Activated CD4-positive, alpha-beta T cell treated with anti-CD3 and anti-CD28 coated beads for 4 hours (primary cell): ENCODE data around the gene MGAT3.
A peak's percentile ranks its signal among the peaks of the same experiment; 100 is the strongest.
"Not testable (repeated sequence)": the region's sequence is repeated elsewhere in the genome, so short reads cannot be mapped to it uniquely, and the experiment has no call there.

Source experiments
- DNase-seq, 2 donors: peaks; one replicate each; pipeline ENCODE4 v3.0.0-alpha.2; 2020

The MGAT3 gene

DNA sequence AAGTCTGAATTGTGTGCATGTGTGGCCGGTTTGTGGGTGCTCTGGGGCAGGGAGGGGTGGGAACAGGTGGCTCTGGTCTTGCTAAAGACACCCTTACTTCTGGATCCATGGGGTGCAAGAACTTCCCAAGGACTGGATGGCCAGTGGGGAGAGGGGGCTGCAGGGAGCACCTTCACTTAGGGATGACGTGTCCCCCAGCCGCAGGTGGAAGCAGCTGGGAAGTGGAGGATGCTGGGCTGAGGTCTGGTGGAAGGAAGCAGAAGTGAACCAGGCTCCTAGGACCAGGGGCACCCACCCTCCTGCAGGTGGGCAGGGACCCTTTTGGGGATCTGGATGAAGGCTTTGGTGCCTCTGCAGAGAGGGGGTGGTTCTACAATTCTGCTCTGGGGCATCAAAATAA lies 35.4 kb downstream of the MGAT3 start:
- no peak for DNase-seq

DNA sequence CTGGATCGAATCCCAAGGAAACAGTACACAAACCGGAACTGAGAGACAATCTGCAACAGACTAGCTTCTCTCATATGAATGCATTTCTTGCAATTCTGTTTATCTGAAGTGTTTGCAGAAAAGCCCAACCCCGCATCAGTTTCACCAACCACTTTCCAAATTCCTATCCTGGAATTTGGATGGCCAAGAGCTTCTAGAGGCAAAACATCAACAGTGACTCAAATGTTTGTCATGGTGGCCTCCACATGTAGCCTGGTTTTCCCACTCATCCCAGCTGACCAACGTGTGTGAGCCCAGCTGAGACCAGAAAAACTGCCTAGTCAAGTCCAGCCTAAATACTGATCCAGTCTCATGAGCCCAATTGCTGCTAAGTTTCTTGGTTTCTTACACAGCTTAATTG lies 36.9 kb downstream of the MGAT3 start:
- no peak for DNase-seq

DNA sequence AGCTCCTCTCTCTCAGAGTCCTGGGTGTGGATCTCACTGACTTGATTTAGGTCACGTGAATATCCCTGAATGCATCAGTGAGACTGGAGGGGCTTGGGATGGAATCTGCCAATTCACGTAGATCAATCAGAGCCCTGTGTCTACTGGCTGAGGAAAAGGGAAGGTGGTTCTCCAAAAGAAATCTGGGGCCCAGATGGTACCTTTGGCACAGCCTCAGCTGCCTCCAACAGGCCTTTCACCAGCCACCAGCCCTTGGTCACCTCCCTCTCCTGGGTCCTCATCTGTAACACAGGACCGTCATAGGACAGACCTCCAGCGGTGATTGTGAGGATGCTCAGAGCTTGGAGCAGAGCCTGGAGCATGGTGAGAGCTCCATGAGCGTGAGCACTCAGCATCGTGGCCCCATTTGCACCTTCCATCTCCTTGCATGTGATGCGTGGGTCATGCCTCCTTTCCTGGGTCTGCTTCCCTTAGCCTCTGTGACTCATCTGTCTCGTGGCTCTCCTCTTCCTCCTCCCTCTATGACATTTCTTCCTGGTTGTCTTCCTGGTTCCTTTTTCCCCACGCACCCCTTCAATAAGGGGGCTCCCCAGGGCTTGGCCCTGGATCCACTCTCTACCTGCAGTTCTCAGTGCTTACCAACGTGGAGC lies 37.8 kb downstream of the MGAT3 start:
- DNase-seq: no peak

DNA sequence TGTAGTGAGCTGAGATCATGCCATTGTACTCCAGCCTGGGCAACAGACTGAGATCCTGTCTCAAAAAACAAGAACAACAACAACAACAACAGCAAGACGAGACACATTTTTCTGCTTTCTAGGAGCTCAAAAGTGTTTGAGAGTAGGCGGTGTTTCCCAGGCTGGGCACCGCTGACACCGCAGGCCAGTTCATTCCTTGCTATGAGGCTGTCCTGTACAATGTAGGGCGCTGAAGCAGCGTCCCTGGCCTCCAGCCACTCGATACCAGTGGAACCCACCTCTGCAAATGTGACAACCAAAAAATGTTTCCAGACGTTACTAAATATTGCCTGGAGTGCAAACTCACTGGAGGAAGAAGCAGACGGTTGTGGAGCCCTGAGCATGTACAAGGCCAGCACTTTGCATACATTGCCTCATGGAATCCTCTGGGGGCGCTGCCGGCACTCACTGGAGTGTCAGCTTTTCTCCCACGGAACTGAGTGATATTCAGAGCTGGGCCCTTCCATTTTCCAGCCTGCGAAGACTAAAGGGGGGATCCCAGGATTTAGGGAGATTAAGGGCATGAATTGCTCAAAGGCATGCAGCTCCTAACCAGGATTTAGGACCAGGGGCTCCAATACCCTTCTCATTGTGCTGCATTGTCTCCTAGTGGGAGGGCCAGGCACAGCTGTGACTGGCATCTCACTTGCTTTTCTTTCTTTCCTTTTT lies 39.5 kb downstream of the MGAT3 start:
- peak; percentile 60 to 66 for DNase-seq

DNA sequence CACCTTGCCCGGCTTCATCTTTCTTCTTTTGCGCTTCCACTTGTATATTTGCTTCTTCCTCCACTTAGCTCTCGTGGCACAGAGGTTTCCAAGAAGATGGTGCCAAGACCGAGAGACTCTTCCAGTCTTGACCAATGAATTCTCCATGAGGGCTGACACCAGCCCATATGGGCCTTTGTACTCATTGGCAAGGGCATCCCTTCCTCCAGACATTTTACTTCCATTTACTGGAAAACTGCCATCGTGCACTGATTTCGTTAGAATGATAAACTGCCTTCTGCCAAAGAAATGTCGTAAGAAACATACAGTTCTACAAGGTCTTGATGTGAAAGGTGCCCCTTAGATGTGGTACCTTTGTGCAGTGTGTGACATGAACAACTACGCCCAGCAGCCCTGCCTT lies 40.6 kb downstream of the MGAT3 start:
- no peak for DNase-seq

DNA sequence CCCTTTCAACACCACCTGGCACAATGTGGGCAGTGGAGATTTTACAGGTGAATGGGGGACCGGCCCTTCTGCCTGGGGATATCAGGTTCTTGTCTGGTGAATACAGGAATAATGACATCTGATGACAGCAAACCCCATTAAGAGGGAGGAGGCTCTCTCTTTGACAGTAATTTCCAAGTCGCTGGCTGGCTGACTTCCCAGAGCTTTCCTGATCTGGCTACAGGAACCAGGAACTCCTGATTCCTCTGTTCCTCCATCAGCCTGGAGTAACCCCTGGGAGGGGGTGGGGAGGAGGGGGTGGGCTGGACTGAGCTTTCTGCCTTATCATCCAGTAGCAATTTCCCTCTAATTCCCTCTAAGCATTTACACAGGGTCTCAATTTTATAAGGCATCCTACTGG lies 41.6 kb downstream of the MGAT3 start:
- DNase-seq: no peak

DNA sequence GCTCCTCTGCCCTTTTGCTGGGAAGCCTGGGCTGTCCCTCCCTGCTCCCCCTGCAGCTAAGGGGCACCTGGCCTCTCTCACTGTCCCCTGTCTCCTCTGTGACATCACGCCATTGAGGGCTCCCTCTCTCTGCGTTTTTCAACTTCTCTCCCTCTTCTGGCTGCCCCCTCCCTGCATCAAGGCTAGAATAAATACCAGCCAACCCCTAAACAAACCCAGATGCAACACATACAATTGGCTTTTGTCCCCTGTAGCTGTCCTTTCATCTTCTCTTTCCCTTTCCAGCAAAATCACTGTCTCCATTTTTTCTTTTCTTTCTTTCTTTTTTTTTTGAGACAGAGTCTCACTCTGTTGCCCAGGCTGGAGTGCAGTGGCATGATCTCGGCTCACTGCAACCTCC lies 42.0 kb downstream of the MGAT3 start:
- no peak for DNase-seq

DNA sequence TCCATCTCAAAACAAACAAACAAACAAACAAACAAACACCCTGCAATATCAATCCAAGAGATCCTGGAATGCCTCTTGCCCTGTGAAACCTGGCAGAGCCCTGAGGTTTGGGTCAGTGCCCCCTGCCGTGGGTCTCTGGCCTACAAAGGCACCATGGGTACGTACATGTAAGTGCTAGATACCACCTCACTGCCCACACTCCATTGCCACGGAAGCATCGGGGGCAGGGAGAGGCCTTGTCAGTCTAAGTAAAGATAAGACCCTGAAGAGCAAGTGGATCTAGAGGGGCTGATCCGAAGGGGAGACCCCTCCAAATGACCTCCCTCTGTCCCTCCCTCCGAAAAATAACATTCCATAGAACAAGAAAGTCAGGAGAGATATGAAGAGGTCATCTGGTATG lies 43.3 kb downstream of the MGAT3 start:
- DNase-seq: no peak

DNA sequence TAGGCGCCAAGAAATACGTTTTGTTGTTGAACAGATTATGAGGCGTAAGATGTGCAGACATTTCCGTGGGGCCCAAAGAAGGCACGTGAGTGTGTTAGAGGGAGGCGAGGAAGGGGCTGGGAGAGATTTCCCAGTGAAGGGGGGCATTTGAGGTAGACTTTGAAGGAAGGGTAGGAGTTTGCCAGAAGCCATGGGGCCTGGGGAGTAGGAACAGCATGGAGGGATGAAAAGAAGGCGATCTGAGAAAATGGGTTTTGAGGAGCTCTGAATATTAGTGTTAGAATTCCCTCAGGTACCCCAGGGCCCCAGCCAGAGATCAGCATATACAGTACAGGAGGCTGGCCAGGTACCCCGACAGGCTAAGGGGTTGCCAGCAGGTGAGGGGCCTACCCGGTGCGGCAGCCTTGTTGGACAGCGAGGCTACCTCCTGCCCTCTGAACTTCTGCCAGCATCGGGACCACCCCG lies 44.9 kb downstream of the MGAT3 start:
- DNase-seq: no peak

DNA sequence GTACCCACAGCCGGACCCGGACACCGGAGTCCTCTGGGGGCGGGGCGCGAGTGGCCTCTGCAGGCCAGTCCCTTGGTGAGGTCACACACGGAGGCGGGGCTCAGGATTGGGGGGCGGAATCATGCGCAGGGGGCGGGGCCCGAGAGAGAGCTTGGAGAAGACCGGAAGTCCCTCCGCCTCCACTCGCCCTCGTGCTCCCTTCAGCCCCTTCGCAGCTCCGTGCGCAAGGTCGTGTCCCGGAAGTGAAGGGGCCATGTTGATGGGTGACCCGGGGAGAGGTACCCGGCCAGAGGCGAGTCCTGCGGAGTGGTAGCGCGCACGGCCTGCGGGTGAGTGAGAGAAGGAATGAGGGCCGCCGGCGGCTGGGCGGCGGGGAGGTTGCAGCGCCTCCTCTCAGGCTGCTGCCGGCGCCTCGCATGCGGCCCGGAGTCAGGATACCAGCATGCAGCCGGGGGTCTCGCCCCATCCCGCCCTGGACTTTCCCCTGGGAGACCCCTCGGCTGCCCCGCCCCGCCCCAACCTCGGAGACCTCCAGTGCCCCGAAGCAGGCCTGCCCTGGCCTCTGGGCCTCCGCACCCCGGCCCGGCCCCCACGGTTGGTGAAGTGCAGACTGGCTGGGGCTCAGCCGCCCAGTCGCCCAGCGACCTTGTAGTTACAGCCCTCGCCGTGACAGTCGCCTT lies 45.4 kb downstream of the MGAT3 start, which contains the start of gene MIEF1:
Gene MIEF1 (plus strand): TSS at position 182 of the 680 bp plus-strand sequence. CDS start 9,005 bp downstream, outside the sequence.
- DNase-seq: peak; percentile 90 to 92

DNA sequence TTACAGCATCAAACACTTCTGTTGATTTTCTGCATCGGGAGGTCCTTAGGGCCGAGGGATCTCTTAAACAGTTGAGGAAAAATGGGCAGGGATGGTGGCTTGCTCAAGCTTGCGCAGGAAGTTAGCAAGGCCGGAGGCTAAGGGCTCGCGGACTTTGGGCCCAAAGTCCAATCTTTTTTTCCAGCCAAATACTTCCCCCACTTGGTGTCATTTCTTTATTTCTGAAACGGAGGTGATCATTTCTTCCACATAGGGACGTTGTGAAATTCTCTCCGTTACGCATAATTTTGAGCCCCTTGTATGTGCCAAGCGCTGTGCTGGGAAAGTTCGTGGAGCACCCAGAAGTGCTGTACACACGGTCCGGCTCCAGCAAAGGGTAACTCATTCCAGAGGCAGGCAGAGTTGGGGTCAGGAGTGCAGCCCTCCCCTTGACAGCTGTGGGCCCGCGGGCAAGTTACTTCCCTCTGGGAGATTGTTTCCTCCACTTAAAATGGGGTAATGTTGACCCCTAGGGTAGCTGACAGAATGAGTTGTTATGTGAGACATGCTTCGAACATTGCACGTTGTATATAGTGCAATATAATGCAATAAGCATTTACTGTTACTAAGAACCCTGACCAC lies 46.1 kb downstream of the MGAT3 start:
- DNase-seq: no peak

DNA sequence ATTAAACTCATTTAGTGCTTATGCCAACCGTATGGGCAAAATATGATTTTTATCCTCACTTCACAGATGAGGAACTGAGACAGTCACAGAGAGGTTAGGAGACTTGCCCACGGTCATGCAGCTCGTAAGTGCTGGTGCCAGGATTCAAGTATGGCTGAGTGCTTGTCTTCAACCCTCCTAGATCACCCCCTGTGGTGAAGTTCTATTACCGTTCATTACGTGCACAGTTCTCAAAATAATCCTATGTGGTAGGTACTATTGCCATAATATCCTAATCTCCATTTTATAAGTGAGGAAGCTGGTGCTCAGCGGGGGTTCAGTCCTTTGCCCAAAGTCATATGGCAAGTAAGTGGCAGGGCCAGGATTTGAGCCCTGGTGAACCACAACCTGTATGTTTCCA lies 46.8 kb downstream of the MGAT3 start:
- DNase-seq: no peak

DNA sequence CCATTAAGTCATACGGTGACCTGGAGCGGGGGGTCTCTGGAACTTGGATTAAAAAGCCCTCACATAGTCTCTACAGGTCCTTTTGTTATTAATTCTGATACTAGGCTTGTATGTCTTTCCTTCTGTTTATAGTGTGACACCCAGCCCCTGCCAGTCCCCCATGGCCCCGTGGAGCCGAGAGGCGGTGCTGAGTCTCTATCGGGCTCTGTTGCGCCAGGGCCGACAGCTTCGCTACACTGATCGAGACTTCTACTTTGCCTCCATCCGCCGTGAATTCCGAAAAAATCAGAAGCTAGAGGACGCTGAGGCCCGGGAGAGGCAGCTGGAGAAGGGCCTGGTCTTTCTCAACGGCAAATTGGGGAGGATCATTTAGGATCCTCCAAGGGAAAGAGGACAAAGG lies 47.3 kb downstream of the MGAT3 start:
- DNase-seq: no peak

DNA sequence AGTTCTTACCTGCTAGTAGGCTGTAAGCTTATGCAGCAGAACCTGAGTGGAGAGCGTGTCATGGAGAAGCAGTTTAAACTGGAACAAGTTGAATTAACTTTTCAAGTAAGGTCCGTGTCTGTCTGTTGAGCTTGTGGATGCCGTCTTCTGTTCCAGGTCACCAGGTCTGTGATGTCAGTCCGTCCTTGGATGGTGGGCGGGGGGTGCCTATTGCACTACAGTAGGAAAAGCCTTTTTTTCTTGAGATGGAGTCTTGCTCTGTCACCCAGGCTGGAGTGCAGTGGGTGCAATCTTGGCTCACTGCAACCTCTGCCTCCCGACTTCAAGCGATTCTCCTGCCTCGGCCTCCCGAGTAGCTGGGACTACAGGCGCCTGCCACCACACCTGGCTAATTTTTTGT lies 50.2 kb downstream of the MGAT3 start:
- DNase-seq: not testable (repeated sequence)

DNA sequence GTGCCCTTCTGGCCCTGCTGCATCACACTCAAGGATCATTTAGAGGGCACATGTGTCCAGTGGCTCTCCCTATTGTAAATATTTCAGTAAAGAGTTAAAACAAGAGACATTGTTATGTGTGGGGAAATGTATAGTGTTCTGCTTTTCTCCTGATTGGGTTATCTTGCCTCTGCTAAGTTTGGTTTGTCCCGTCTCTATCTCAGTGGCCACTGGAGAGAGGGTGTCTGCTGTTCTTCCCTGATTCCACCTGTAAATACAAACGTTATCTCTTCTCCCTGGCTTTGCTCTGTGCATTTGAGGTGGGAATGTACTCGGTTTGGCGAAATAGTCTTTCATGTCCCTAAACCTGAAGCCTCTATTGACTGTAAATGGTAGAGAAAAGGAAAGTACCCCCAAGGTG lies 51.6 kb downstream of the MGAT3 start:
- DNase-seq: no peak

DNA sequence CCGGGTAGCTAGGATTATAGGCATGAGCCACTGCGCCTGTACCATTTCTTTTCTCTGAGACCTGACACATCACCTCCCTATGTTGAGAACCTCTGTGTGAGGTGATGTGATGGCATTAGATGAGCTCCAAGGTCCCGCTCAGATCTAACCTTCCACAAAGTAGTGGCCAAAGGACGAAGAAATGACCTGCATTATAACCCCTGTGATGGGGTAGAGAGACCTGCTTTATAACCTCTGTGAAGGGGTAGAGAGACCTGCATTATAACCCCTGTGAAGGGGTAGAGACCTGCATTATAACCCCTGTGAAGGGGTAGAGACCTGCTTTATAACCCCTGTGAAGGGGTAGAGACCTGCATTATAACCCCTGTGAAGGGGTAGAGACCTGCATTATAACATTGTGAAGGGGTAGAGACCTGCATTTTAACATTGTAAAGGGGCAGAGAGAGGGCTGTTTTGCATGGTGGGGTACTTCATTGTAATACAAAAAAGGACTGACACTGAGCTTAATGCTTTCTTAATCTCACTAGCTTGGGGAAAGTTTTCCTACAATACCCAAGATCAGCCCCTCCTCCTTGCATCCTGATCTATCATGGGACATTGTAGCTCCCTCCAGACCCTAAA lies 53.8 kb downstream of the MGAT3 start:
- DNase-seq: no peak

DNA sequence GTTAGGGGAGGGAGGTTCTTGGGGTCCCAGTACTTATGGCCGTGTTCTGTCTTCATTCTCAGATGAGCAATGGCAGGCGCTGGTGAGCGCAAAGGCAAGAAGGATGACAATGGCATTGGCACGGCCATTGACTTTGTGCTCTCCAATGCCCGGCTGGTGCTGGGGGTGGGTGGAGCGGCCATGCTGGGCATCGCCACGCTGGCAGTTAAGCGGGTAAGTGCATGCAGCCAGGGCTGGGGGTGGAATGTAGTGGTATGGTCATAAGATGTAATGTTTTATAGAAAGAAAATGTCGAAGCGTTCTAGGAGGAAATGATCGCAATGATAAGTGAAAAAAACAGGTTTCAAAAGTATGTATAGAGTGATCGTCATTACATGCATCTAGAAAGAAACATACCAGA lies 54.4 kb downstream of the MGAT3 start:
- DNase-seq: no peak

DNA sequence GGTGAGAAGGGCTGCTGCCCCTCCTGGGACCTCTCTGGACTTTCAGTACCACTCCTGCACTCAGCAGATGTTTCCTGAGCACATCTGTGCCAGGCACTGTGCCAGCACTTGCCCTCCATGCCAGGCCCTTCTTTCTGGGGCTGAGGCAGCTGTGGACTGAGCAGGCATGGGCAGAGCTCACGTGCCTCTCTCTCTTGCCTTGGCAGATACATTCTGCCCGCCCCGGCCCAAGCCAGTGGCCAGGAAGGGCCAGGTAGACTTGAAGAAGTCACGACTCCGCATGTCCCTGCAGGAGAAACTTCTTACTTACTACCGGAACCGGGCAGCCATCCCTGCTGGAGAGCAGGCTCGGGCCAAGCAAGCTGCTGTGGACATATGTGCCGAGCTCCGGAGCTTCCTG lies 55.2 kb downstream of the MGAT3 start:
- DNase-seq: no peak

DNA sequence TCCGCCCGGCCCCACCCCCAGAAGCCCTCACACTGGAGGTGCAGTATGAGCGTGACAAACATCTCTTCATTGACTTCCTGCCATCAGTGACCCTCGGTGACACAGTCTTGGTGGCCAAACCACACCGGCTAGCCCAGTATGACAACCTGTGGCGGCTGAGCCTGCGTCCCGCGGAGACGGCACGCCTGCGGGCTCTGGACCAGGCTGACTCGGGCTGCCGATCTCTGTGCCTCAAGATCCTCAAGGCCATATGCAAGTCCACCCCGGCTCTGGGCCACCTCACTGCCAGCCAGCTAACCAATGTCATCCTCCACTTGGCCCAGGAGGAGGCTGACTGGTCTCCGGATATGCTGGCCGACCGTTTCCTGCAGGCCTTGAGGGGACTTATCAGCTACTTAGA lies 57.0 kb downstream of the MGAT3 start:
- DNase-seq: no peak

DNA sequence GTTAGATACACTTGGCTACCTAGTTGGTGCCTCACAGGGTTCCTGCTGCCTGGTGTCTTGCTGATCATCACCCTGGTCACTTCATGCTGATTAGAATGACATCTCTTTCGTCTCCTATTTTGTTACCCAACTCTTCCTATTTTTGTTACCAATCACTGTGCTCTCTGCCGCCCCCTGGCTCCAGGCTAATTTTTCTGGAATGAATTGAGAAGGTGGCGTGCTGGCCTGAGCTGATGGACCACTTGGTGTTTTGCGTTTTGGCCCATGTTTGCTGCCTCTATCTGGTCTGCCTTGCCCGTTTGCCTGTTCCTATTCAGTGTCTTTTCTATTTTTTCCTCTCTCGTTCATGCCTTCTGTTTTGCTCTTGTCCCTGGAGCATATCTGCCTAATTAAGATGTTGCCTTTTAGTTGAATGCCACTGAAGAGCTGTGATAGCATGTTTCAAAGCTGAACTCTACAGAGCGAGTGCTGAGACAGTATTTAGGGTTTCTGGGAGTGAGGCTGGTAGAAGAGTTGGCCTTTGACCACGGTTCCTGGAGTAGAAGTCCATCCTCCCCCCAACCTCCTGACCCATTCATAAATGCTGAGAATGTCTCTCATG lies 57.7 kb downstream of the MGAT3 start:
- DNase-seq: peak in 1 of 2 donors; percentile 62

DNA sequence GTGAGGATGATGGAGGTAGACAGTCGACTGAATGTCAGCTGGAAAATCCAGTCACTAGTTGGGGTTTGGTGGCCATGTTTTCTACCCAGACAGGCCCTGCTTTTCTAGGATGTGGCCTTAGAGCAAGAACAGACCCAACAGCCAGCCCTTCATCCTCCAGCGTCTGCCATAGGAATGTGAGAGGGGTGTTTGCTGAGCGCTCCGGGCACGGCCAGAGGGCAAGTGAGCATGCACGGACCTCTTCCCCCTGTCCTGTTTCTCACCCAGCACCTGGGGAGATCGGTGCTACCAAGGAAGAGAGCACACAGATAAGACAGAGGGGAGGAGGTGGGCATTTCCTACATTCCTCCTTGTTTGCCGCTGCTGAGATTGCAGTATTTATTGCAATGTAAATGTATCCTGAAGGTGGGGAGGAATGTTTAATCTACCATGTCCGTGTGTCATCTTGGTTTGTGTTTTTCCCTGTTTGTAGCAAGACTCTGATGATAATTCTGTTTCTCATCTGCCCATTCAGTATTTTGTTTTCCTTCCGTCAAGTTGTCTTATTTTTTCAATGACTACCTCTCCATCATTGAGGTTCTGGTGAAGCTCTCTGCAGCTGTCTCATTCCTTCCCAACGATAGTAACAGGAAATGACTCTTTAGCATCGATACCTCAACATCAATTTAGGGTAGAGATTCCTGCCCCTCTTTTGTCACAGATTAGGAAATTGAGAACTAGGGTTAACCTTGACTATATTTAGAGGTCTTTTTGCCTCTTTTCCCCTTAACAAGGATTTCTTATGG lies 58.6 kb downstream of the MGAT3 start:
- DNase-seq: no peak

DNA sequence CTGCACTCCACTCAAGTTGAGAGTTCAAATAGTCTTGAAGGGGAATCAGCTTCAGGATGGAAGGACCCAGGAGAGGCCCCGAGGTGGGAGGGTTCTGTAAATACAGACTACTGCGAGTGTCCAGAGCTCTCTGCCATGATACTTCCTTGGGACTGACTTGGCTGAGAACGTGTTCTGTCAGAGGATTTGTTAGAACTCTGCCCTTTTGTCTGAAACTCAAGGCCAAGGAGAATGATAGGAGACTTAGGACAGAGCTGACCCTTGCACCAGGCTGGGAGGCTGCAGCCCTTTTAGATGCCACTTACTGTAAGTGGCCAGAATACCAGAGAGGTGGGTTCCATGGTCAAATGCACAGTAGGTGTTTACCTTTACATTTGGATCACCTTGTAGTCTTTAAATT lies 60.7 kb downstream of the MGAT3 start:
- DNase-seq: no peak
